Hematopoietic multipotent progenitor cell (in vitro differentiated cells): ENCODE data around the gene DOCK4. TPM values are rescaled to one million over a fixed set of nuclear protein-coding genes. Genes with fewer than 3 reads are reported as not detected.

ENCODE experiments used
- DNase-seq, 3 donors: peaks; one replicate each; pipeline ENCODE4 v3.0.0-alpha.2; 2011 to 2015; ENCODE audit warnings: low read depth in 2 of 3, low spot score in 2 of 3
- total RNA-seq: library from RNA; depleted of rRNA; stranded (reverse); fragments of >200 nt; gene quantifications from one replicate; pipeline ENCODE4 v1.2.3, GENCODE V29; 2012

DOCK4 gene
- total RNA-seq, 1 donor, result 2.4 TPM

DNA sequence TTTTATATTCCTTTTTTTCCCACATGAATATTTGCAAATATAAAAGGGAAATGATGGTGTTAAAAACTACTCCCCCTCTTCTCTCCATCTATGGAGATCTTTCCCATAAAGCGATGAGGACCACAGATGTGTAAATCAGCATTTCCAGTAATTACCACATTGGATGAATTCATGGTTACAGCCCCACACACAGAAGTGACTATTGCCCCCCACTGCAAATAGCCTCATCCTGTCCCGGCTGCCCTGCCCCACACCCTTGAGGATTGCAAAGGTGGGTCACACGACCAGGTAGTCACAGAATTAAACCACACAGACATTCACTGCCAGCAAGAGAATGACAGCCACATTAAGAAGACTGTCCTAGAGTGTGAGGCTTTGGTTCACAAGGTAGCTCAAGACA lies 145.1 kb downstream of the DOCK4 start:
- no peak for DNase-seq

DNA sequence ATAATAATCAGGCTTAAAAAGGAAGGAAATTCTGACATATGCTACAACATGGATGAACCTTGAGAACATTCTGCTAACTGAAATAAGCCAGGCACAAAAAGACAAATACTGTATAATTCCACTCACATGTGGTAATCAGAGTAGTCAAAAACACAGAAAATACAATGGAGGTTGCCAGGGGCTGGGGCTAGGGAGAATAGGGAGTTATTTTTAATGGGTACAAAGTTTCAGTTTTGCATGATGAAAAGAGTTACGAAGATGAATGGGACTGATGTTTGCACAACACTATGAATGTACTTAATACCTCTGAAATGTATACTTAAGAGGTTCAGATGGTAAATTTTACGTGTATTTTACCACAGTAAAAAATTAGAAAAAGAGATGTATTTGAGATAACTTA lies 145.6 kb downstream of the DOCK4 start:
- no peak for DNase-seq

GRCh38 chr7:112059675-112060074 lies 146.5 kb downstream of the DOCK4 start:
- no peak for DNase-seq

GRCh38 chr7:112058686-112059085 lies 147.5 kb downstream of the DOCK4 start:
- no peak for DNase-seq

DNA sequence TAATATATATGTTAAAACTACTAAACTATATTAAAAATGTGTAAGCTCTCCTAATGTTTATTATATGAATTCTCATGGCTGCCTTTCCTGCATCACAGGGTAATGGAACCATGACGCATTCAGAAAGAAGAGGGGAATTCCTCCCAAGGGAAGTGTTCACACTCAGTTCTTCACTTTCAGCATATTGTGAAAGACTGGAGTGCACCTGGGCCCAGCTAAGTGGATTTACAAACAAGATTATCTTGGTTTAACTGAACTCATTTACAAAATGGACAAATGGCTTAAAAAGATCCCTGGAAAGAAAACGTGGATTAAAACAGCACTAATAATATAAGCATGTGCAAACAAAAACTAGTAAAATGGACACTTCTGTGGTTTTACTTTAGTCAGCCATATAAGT lies 149.8 kb downstream of the DOCK4 start:
- no peak for DNase-seq

- no peak for DNase-seq
Measured at GRCh38 chr7:112053737-112054069, 152.5 kb downstream of the DOCK4 start.

GRCh38 chr7:112052993-112053736 lies 153.0 kb downstream of the DOCK4 start:
- DNase-seq, result no peak

GRCh38 chr7:112052498-112052897 lies 153.7 kb downstream of the DOCK4 start:
- no peak for DNase-seq

DNA sequence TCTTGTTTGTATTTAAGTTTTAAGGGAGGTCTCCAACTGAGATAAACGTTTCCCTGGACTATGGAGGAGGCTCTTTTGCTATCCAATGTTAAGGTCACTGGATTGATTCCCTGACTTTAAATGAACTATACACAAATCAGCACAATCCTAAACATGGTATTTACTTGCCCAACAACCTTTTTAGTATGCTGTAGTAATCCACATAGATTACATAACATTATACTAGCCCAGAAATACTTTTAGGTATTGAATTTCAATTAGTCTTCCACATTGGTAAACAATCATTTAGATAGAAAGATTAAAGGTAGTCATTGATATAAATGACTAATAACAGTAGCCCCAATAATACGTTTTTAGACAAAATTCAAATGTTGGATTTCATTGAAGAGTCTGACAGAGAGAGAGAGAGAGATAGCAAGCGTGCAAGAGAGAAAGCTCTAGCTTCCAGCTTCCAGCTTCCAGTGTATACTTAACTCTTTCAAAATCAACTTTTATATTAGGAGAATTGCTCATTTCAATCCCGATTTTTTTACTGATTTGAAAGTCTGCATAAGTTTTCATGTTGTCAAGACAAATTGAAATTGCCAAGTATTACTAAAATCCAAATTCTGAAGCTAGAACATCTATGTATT lies 155.8 kb downstream of the DOCK4 start:
- no peak for DNase-seq

GRCh38 chr7:112049555-112050249 lies 156.5 kb downstream of the DOCK4 start:
- no peak for DNase-seq

DNA sequence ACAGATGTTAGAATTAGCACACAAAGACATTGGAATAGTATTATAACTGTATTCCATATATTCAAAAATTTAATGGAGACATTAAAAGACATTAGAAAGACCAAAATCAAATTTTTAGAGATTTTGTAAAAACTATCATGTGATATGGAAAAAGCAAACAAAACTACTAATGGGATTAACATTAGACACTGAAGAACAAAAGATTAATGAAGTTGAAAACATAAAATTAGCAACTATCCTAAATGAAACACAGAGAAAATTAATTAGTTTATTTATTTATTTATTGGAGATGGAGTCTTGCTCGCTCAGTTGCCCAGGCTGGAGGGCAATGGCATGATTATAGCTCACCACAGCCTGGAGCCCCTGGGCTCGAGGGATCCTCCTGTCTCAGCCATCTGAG lies 158.8 kb downstream of the DOCK4 start:
- no peak for DNase-seq

GRCh38 chr7:112045222-112045621 lies 161.0 kb downstream of the DOCK4 start:
- DNase-seq, result no peak

DNA sequence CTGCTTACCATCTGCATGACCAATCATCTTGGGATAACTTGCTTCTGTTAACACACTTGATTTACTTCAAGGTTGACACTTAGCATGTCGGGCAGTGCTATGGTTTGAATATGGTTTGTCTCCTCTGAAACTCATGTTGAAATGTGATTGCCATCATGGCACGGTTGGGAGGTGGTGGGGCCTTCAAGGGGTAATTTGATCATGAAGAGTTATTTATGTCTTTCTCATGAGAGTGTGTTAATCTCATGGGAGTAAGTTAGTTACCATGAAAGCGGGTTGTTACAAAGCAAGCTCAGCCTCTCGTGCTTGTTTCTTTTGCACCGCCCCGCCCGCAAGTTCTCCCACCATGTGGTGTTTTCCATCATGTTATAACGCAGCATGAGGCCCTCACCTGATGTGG lies 163.6 kb downstream of the DOCK4 start:
- no peak for DNase-seq

GRCh38 chr7:112038353-112038752 lies 167.8 kb downstream of the DOCK4 start:
- DNase-seq, result no peak

DNA sequence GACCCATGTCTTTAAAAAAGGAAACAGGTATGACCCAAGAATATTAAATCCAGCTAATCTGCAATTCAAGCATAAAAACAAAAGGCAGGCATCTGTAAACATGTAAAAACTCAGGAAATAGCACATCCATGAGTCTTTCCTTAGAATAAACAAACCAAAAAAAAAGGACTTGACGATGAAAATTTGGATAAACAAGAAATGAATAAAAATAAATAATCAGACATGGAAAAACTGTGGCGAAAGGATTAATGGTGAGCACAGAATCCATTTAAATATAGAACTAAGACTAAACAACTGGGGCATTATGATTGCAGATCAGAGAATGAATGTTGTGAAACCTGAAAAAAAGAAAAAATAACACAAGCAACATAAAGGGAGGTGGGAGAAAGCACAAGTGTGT lies 170.1 kb downstream of the DOCK4 start:
- no peak for DNase-seq

- no peak for DNase-seq
Measured at GRCh38 chr7:112031689-112032088, 174.5 kb downstream of the DOCK4 start.

- DNase-seq, result no peak
Measured at GRCh38 chr7:112025556-112025955, 180.6 kb downstream of the DOCK4 start.

GRCh38 chr7:112023786-112024185 lies 182.4 kb downstream of the DOCK4 start:
- DNase-seq, result no peak

DNA sequence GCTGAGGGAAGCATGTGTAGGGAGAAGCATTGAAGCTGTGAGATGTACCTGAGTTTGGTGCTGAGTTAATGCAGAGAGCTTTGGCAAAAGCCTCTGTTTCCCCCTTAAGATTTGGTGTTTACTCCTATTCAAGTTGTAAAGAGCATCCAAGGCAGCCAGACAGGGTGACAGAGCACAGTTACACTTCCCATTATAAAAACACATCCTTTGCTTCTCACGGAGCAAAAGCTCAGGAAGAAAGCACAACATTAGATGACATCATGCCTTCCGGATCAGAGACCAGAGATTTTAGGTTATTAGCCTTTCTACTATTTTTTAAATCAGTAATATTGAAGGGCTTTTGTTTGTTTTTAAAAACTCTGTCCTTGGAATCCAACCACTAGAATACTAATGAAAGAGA lies 182.9 kb downstream of the DOCK4 start:
- DNase-seq, result no peak

DNA sequence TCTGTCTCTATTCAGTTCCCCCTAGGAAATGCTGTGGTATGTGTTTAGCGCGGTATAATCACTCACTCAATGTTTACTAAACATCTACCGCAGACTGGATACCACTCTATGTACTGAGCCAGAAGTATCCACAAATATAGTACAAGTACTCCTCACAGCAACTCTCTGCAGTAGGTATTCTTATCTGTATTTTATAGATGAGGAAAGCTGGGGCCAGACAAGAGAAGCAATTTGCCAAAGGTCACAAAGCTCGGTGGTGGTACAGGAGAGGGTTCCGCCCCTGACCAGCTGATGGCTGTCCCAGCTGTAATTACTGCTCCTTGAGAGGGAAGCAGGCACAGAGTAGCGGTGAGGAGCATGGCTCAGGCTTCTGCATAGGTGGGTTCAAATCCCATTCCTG lies 184.1 kb downstream of the DOCK4 start:
- no peak for DNase-seq

DNA sequence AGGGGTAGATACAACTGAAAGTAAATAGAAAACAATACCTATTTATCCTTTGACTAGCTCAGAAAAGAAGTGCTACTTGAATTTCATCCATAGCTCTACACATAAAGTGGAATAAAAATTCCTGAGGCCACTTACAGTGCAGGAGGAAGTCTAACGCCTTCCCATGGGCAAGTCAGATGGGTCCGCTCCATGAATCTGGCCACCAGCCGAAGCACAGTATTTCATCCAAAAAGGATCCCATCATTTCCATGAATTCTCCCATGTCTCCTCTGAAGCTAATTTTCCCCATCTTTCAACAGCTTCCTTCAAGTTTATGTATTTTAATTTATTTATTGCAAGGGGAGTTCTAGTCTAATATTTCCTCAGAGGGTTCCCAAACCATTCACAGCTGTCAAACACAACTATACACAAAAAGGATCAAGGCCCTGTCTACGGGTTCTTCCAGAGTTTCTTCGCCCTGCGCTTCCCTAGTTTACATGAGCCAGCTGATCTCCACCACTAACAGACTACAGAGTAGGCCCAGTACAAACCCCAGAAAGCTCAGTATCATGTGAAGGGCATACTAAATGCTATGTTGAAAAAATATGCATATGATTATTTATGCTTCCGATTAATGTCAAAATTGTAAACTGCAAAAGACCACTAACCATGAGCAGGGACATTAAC lies 184.7 kb downstream of the DOCK4 start:
- DNase-seq, result no peak

DNA sequence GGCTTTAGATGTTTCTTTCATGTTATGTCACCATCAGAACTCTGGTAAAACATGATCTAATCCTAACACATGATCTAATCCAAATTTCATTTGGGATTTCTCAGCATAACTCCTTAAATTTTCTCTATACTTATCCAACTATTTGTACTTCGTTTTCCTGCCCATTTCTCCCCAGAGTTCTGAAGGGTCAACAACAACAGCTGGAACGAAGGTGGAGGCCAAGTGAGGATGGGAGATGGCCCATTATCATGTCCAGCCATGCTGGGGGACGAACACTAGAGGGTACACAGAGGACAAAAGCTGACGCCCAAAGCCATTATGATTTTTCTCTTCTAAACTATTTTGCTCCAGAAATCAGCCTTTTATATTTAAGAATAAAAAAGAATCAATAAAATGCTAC lies 185.4 kb downstream of the DOCK4 start:
- DNase-seq, result no peak
